ENCODE data around the gene GRIK1.

The GRIK1 gene

DNA sequence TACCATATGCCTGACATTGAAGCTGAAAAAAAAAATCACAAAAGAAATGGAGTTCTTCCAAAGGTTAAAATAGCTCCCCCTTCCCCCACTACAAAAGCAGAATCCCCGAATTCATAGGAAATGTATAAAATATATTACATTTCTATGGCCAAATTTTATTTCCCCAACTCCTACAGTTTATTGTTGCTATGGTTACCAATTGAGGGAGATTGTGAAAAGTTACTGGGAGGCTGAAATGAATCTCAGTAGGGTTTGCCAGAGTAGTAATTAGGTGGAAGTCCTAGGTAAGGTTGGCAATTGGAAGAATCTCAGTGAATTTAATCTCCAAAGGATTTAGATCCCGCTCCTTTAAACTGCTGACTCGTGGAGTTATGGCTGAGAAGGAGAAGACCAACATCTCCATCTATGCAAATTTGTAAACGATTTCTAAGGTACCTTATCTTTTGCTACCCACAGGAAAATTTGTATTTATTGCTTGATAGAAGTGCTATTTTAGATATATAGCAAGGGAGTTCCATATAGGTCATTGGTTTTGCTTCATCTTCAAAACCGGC lies 359.0 kb downstream of the GRIK1 start (continued):
- TF ChIP-seq, protein P1, sequence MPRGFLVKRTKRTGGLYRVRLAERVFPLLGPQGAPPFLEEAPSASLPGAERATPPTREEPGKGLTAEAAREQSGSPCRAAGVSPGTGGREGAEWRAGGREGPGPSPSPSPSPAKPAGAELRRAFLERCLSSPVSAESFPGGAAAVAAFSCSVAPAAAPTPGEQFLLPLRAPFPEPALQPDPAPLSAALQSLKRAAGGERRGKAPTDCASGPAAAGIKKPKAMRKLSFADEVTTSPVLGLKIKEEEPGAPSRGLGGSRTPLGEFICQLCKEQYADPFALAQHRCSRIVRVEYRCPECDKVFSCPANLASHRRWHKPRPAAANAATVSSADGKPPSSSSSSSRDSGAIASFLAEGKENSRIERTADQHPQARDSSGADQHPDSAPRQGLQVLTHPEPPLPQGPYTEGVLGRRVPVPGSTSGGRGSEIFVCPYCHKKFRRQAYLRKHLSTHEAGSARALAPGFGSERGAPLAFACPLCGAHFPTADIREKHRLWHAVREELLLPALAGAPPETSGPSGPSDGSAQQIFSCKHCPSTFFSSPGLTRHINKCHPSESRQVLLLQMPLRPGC (tag by site-specific recombination; IDR thresholded peaks at IDR 0.05): no peak

DNA sequence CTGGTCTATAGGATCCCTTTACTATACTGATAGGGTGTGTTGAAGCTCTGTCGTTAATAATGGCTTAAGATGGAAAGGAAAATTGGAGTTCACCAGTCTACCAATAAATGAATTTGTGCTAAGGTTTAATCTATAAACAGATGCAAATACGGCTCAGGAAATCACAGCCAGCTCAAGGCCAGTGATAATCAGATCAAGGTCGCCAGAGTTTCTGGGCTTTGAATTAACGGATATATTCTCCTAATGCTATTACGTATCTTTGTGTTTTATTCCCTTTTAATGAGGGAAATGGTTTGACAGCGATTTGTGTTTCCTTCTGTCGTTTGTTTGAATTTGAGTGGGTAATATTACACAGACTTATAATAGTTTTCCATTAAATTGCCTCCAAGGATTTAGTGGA lies 361.5 kb downstream of the GRIK1 start:
- CTCF ChIA-PET: interaction anchor here (0.6 kb wide), 1 partner anchor 17 kb away, joined by 3 read pairs; no protein-coding TSS in a partner anchor
- TF ChIP-seq ZNF433 (tag by site-specific recombination; IDR thresholded peaks at IDR 0.05; ENCODE audit: low read depth) (no peak), ZNF311 (tag by site-specific recombination; IDR thresholded peaks at IDR 0.05; ENCODE audit: borderline replicate concordance) (no peak)
- POLR2A ChIA-PET: no interaction called here
- no peak overlapping the region for H3K4me3 ChIP-seq (ENCODE audit: low read depth, low read length)
- H3K9me3 ChIP-seq (ENCODE audit: control insufficient read depth, insufficient read depth, low read depth, low read length): no peaks in the 10 kb centered on the region
- H3K36me3 ChIP-seq (ENCODE audit: control insufficient read depth in 2 of 2, insufficient read depth in 1 of 2, low read length in 2 of 2): no peaks in the 10 kb centered on the region
- H3K27ac ChIP-seq (ENCODE audit: extremely low read depth, low read depth, low read length): no peak overlapping the region
- H3K4me1 ChIP-seq (ENCODE audit: control insufficient read depth, insufficient read depth, low read length): no peaks in the 10 kb centered on the region

DNA sequence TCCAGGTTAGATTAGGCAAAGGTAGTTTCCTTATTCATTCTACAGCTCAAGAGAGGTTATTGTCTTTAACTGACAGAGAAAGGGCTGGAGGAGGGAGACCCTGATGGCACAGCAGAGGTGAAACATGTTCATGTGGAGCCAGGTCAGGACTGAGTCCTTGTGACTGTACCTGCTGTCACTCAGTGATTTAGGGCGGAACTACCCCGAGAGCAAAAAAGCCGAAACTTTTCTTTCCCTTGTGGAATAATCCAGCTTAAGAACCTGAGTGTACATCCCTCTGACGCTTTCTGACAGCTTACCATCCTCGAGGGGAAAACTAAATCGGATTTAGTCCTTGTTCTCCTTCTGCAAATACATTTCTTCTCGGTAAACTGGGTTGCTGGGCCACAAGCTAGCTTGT lies 367.8 kb downstream of the GRIK1 start:
- CTCF ChIA-PET: interaction anchor here (0.6 kb wide), 4 partner anchors 10 to 1319 kb away, joined by 3 read pairs; no protein-coding TSS in a partner anchor

DNA sequence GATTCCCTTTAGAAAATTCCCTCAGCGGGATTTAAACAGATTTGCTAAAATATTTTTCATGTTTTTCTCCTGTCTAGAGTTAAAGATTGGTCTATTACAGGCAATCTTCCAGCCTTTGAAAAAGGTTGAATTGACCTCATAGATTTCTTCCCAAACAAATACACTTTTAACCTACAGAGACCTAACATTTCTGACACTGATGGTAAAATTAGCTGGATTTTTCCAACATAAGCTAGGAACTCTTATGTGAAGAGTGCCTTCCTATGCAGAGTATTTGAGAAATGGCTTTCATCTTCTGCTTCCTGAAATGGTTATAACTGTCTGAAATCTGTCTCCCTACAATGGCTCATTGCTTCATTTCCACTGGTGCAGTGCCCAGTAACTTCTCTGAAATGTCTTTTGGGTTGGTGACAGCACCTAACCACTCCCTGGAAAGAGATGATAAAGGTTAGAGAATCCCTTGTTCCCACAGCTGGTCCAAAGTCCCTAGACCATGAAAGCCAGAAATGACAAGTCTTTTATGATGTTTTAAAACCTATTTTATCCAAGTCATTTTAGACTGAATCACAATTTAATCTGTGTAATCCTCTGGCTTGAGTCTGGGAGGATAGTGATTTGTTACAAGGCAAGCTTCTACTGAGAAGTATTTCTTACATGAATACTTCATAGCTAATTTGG lies 371.6 kb downstream of the GRIK1 start:
- no peaks in the 10 kb centered on the region for H3K36me3 ChIP-seq (ENCODE audit: control insufficient read depth in 2 of 2, insufficient read depth in 1 of 2, low read length in 2 of 2)
- H3K4me1 ChIP-seq (ENCODE audit: control insufficient read depth, insufficient read depth, low read length): no peaks in the 10 kb centered on the region
- ChIA-PET POLR2A (interaction anchor here (0.6 kb wide), 1 partner anchor 46 kb away, joined by 3 read pairs; no protein-coding TSS in a partner anchor), CTCF (interaction anchor here (0.5 to 0.6 kb wide), 2 partner anchors 81 to 1437 kb away, joined by 3 to 4 read pairs; no protein-coding TSS in a partner anchor)
- no peaks in the 10 kb centered on the region for H3K9me3 ChIP-seq (ENCODE audit: control insufficient read depth, insufficient read depth, low read depth, low read length)
- H3K4me3 ChIP-seq (ENCODE audit: low read depth, low read length): no peak overlapping the region
- TF ChIP-seq, protein P2, sequence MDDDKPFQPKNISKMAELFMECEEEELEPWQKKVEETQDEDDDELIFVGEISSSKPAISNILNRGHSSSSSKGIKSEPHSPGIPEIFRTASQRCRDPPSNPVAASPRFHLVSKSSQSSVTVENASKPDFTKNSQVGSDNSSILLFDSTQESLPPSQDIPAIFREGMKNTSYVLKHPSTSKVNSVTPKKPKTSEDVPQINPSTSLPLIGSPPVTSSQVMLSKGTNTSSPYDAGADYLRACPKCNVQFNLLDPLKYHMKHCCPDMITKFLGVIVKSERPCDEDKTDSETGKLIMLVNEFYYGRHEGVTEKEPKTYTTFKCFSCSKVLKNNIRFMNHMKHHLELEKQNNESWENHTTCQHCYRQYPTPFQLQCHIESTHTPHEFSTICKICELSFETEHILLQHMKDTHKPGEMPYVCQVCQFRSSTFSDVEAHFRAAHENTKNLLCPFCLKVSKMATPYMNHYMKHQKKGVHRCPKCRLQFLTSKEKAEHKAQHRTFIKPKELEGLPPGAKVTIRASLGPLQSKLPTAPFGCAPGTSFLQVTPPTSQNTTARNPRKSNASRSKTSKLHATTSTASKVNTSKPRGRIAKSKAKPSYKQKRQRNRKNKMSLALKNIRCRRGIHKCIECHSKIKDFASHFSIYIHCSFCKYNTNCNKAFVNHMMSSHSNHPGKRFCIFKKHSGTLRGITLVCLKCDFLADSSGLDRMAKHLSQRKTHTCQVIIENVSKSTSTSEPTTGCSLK (tag by site-specific recombination; IDR thresholded peaks at IDR 0.05): no peak
- no peak for TF ChIP-seq ZNF404 (tag by site-specific recombination; IDR thresholded peaks at IDR 0.05)
- no peak for TF ChIP-seq ZNF248 (tag by site-specific recombination; IDR thresholded peaks at IDR 0.05)
- TF ChIP-seq, protein P3, sequence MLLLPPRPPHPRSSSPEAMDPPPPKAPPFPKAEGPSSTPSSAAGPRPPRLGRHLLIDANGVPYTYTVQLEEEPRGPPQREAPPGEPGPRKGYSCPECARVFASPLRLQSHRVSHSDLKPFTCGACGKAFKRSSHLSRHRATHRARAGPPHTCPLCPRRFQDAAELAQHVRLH (tag by site-specific recombination; IDR thresholded peaks at IDR 0.05): no peak
- H3K27ac ChIP-seq (ENCODE audit: extremely low read depth, low read depth, low read length): no peak overlapping the region

More for the DNA sequence above, 367.8 kb downstream of the GRIK1 start:
- TF ChIP-seq ZNF16 (tag by site-specific recombination; IDR thresholded peaks at IDR 0.05; ENCODE audit: low read depth) (no peak), ZSCAN16 (tag by site-specific recombination; IDR thresholded peaks at IDR 0.05) (no peak), ZNF292 (tag by site-specific recombination; IDR thresholded peaks at IDR 0.05; ENCODE audit: borderline replicate concordance, low read depth) (no peak), ZNF416 (tag by site-specific recombination; IDR thresholded peaks at IDR 0.05) (no peak), ZNF658 (tag by site-specific recombination; IDR thresholded peaks at IDR 0.05) (no peak), ZNF843 (tag by site-specific recombination; IDR thresholded peaks at IDR 0.05) (no peak)
- TF ChIP-seq, protein P4, sequence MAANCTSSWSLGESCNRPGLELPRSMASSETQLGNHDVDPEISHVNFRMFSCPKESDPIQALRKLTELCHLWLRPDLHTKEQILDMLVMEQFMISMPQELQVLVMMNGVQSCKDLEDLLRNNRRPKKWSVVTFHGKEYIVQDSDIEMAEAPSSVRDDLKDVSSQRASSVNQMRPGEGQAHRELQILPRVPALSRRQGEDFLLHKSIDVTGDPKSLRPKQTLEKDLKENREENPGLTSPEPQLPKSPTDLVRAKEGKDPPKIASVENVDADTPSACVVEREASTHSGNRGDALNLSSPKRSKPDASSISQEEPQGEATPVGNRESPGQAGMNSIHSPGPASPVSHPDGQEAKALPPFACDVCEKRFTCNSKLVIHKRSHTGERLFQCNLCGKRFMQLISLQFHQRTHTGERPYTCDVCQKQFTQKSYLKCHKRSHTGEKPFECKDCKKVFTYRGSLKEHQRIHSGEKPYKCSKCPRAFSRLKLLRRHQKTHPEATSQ (tag by site-specific recombination; IDR thresholded peaks at IDR 0.05): no peak
- TF ChIP-seq, protein P2 (tag by site-specific recombination; IDR thresholded peaks at IDR 0.05): no peak
- H3K4me3 ChIP-seq (ENCODE audit: low read depth, low read length): no peak overlapping the region
- POLR2A ChIA-PET: no interaction called here
- H3K4me1 ChIP-seq (ENCODE audit: control insufficient read depth, insufficient read depth, low read length): no peaks in the 10 kb centered on the region
- no peaks in the 10 kb centered on the region for H3K9me3 ChIP-seq (ENCODE audit: control insufficient read depth, insufficient read depth, low read depth, low read length)
- no peaks in the 10 kb centered on the region for H3K36me3 ChIP-seq (ENCODE audit: control insufficient read depth in 2 of 2, insufficient read depth in 1 of 2, low read length in 2 of 2)
- H3K27ac ChIP-seq (ENCODE audit: extremely low read depth, low read depth, low read length): no peak overlapping the region
